AG09309 (cell line): Measurements from ENCODE around the gene ELMO3.

Source experiments
- DNase-seq: peaks from one replicate; pipeline ENCODE4 v3.0.0-alpha.2; 2010; ENCODE audit warnings: low read depth
- H3K4me3 ChIP-seq: 2 replicates; pipeline ENCODE4 v1.5.1; 2011; ENCODE audit warnings: mild to moderate bottlenecking, low read depth, low read length, moderate library complexity; ENCODE audit not compliant: control insufficient read depth
- TF ChIP-seq, protein P1 (sequence below): IDR thresholded peaks from 2 replicates; pipeline ENCODE4 v1.5.1; 2011; ENCODE audit warnings: mild to moderate bottlenecking, low read depth, low read length, inconsistent platforms; ENCODE audit not compliant: insufficient read depth, control insufficient read depth; ENCODE audit errors: missing control alignments

Gene ELMO3

GRCh38 chr16:67183284-67183626 is 15.7 kb upstream of the ELMO3 start:
- TF ChIP-seq, protein P1, sequence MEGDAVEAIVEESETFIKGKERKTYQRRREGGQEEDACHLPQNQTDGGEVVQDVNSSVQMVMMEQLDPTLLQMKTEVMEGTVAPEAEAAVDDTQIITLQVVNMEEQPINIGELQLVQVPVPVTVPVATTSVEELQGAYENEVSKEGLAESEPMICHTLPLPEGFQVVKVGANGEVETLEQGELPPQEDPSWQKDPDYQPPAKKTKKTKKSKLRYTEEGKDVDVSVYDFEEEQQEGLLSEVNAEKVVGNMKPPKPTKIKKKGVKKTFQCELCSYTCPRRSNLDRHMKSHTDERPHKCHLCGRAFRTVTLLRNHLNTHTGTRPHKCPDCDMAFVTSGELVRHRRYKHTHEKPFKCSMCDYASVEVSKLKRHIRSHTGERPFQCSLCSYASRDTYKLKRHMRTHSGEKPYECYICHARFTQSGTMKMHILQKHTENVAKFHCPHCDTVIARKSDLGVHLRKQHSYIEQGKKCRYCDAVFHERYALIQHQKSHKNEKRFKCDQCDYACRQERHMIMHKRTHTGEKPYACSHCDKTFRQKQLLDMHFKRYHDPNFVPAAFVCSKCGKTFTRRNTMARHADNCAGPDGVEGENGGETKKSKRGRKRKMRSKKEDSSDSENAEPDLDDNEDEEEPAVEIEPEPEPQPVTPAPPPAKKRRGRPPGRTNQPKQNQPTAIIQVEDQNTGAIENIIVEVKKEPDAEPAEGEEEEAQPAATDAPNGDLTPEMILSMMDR, result no peak
- peak overlapping the region; percentile 46 for H3K4me3 ChIP-seq
- DNase-seq, result no peak

- DNase-seq, result peak; percentile 88
- peak within 1 kb of the TSS; percentile 46 for H3K4me3 ChIP-seq
- TF ChIP-seq, protein P1, result no peak
These were observed 15.1 kb upstream of the ELMO3 start, which contains the start of gene MATCAP1 for GRCh38 chr16:67183627-67184452. Gene MATCAP1, minus strand, starts transcription at chr16:67183963. Its CDS starts 3,353 bp downstream, at chr16:67180610.

DNA sequence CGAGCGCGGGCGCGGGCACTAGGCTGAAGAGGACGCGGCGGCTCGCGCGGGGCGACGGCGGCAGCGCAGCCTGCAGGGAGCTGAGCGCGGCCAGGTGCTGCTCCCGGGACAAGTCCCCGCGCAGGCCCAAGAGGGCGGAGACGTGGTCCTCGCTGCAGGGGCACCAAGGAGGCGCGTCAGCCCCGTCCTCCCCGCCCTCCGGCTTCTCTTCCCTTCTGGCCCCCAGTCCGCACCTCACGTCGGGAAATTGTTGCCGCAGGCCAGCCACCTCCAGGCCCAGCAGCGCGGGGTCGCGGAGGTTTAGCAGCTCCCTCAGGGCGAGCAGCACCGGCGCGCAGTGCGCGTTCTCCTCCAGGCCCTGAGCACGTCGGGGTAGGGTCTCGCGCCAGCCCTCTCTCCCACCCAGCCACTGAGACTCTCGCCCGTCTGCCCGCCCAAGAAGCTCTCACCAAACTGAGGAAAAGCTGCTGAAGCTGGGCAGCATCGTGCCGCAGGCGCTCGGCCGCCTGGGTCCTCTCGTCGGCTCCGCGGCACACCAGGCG is 14.4 kb upstream of the ELMO3 start:
- H3K4me3 ChIP-seq, result peak overlapping the region; percentile 46
- no peak for DNase-seq
- TF ChIP-seq, protein P1, result no peak

DNA sequence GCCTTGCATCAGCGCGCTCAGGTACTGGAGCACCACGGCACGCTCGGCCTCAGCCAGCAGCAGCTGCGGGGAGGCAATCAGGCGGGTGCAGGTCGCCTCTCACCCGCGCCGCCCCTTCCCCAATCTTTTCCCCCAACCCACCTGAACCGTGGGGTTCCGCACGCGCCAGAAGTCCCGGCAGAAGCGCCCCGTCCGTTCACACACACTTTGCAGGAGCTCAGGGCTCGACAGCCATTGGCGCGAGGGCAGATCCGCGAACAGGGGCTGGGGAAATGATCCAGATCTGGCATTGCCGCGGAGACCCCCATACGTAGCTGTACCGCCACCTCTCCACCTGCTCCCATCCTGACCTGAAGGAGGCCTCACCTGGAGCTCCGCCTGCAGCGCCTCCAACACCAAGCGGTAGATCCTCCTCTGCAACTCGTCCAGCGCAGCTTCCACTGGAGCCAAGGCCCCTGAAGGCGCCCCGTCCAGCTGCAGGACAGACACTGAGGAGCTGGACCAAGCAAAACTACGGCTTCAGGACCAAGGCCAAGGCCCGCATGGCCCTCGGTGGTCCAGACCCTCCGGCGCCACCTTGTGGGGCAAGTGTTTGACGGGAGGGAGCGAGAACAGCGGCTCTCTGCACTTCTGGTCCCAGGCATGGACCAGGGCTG is 13.8 kb upstream of the ELMO3 start:
- DNase-seq, result peak; percentile 62
- H3K4me3 ChIP-seq, result no peak overlapping the region
- TF ChIP-seq, protein P1, result peak; percentile 95

GRCh38 chr16:67185651-67186134 is 13.2 kb upstream of the ELMO3 start:
- TF ChIP-seq, protein P1, result no peak
- DNase-seq, result no peak
- H3K4me3 ChIP-seq, result no peak overlapping the region

DNA sequence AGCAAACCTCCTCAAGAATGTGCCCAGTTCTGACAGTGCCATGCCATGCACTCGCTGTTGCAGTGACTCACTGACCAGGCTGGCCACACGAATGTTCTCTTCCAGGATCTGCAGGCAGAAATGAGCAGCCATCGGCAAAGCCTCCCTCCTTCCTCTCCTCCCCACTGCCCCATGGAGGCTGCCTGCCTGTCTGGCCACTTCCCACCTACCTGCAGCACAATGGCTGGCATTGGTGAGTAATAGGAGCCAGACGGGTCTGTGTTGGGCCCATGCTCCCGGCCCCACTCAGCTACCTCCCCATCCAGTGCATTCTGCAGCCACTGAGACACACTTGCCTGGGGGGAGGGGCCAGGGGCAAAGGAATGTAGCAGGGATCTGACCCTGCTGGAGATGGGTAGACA is 12.4 kb upstream of the ELMO3 start:
- no peak overlapping the region for H3K4me3 ChIP-seq
- no peak for DNase-seq
- TF ChIP-seq, protein P1, result no peak
